IPS DF 4.7 (cell line): ENCODE measurements around the gene TJP3.
"Not testable (repeated sequence)": the region's sequence is repeated elsewhere in the genome, so short reads cannot be mapped to it uniquely, and the experiment has no call there.

ENCODE experiments used
- DNase-seq: peaks from one replicate; pipeline ENCODE4 v3.0.0-alpha.2; 2013; ENCODE audit warnings: low spot score; ENCODE audit errors: extremely low read depth

The TJP3 gene, protein sequence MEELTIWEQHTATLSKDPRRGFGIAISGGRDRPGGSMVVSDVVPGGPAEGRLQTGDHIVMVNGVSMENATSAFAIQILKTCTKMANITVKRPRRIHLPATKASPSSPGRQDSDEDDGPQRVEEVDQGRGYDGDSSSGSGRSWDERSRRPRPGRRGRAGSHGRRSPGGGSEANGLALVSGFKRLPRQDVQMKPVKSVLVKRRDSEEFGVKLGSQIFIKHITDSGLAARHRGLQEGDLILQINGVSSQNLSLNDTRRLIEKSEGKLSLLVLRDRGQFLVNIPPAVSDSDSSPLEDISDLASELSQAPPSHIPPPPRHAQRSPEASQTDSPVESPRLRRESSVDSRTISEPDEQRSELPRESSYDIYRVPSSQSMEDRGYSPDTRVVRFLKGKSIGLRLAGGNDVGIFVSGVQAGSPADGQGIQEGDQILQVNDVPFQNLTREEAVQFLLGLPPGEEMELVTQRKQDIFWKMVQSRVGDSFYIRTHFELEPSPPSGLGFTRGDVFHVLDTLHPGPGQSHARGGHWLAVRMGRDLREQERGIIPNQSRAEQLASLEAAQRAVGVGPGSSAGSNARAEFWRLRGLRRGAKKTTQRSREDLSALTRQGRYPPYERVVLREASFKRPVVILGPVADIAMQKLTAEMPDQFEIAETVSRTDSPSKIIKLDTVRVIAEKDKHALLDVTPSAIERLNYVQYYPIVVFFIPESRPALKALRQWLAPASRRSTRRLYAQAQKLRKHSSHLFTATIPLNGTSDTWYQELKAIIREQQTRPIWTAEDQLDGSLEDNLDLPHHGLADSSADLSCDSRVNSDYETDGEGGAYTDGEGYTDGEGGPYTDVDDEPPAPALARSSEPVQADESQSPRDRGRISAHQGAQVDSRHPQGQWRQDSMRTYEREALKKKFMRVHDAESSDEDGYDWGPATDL

GRCh38 chr19:3708207-3708931 lies at the start of gene TJP3:
Gene TJP3, plus strand, starts transcription at chr19:3708384. Its CDS starts 20,049 bp downstream, at chr19:3728433.
- DNase-seq = no peak

GRCh38 chr19:3658870-3659745 lies 49.1 kb upstream of the TJP3 start:
- no peak for DNase-seq

GRCh38 chr19:3659746-3660112 lies 48.5 kb upstream of the TJP3 start:
- DNase-seq = no peak

DNA sequence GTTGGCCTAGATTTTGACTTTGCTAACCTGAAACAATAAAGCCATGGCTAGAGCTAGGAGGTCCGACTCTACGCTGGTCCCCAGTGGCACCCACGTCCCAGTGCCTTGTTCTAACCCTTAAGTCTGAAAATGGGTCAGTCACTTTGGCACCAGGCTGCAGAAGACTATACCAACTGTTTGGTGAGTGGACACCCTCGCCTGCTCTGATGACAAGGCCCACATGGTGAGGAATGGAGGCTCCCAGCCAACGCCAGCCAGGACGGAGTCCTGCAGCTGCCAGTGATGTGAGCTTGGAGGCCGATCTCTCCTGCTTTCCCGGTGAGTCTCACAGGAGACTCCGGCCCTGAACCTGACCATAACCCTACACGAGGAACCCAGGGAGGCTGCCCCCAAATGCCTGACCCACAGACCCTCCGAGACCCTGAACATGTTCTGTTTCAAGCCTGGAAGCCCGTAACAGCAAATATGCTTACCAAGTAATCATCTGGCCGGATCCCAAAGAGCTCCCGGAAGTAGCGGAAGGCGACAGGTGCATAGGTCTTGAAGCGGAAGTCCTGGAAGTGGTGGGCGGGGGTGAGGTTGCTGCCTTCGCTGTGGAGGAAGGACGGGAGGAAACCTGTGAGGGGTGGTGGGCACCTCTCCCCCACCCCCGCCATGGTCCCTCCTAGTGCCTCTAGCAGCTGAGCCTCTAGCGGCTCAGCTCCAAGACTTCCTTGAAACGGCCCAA lies 47.5 kb upstream of the TJP3 start:
- no peak for DNase-seq

DNA sequence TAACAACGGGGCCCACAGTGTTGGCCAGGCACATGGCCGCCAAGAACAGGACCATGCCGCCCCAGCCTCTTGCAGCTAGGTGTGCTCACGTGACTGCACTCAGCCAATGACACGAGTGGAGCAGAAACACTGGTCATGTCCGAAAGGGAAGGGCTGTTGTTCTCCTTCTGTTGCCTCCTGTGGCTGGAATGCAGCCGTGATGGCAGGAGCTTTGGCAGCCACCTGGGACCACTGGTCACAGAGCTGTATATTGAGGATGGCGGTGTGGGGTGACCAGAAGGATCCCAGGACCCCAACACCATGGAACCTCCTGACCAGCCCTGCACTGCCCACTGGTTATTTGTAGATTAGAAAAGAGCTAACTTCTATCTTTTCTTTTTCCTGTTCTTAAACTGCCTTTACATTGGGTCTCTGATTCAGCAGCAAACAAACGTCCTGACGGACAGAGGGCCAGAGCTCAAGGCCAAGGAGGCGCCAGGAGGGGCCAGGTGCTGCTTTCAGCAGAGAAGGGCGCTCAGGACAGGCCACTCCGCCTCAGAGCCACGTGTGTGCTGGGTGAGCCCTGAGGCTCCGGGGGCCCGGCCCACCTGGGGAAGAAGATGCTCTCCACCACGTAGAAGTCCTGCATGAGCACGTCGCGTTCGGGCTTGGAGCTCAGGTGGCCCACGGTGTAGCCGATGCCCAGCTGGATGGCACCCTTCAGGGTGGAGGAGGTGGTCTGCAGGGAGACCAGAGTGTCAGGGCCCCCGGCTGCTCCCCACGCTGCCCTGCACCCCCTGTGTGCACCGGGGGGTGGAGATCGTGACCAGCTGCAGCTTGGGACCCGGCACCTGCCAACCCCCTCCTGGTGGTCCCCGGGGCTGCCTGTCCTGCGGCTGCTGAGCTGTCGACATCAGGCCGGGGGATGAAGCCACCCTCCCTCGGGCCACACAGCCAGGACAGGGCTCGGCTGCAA lies 46.6 kb upstream of the TJP3 start:
- DNase-seq = no peak

DNA sequence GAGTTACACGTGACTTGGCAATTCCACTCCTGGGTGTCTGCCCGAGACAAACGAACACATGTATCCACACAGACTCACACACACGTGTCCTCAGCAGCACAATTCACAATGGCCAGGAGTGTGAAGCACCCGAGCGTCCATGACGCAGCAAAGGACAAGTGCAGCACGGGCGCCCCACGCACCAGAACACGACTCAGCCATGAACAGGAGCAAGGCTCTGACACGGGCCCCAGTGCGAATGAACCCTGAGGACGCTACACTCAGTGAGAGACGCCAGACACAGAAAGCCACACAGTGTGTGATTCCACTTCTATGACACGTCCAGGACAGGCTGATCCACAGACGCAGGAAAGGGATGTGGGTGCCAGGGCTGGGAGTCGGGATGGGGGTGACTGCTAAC lies 44.3 kb upstream of the TJP3 start:
- DNase-seq = no peak

- DNase-seq = no peak
These were observed 43.1 kb upstream of the TJP3 start for GRCh38 chr19:3664879-3665642.

DNA sequence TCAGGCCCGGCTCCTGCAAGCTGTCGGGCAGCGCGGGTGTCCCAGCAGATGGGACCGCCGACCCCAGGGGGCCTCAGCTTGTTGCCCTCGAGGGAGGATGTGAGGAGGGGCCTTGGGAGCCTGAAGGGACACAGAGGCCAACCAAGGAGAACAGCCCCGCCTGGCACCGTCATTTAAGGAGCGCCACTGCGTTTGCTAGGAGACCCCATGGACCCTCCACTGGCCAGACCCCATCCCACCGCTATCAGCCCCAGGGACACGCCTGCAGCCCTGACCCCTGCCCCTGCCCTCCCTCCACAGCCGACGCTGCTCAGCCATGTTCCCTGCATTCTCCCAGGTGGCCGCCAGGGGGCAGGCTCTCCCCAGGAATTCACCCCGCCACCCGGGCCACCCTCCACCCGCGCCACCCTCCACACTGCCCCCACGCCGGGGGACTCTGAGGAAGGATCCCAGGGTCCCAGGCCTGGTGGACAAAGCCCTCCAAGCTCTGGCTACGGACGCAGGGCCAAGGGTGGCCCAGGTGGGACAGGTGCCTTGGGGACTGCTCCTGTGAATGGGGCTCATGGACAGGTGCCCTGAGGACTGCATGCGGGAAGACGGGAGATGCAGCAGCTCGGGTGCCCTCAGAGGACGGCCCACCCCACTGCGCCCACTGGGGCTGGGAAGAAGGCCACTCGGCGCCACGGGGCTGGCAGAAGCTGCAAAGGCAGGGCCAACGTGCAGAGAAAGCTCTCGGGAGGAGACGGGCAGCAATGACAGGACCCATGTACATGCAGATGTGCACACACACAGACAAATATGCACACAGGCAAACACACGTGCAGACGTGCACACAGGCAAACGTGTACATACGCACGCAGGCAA lies 42.3 kb upstream of the TJP3 start:
- no peak for DNase-seq

GRCh38 chr19:3666545-3666856 lies 41.7 kb upstream of the TJP3 start:
- DNase-seq = not testable (repeated sequence)

GRCh38 chr19:3667037-3667638 lies 41.0 kb upstream of the TJP3 start:
- no peak for DNase-seq

GRCh38 chr19:3667766-3668165 lies 40.4 kb upstream of the TJP3 start:
- no peak for DNase-seq

DNA sequence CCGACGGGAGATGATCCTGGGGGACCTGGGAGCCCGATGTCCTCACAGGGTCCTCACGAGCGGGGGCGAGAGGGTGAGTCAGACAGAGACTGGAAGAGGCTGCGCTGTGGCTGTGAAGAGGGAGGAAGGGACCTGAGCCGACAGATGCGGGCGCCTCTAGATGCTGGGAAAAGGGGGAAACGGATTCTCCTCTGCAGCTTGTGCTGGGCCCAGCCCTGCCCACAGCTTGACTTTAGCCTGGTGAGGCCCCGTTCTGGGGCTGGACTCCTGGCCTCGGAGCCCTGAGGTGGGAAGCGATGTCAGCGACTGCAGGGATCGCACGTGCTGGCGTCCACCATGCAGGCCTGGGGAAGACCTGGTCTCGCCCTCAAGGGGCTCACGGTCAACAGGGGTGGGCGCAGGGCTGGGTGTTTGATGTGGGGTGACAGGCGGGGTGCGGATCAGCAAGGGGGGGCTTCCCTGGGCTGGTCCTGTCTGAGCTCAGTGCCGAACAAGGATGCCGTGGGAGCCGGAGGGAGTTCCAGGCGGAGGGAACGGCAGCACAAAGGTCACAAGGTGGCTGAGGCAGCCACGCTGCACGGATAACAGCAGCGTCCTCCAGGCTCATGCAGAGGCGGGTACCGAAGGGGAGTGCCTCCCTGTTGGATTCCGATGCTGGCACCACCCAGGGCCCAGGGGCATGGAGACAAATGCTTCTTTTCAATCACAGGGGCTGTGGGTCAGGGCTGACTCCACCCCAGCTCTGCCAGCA lies 39.7 kb upstream of the TJP3 start:
- no peak for DNase-seq

DNA sequence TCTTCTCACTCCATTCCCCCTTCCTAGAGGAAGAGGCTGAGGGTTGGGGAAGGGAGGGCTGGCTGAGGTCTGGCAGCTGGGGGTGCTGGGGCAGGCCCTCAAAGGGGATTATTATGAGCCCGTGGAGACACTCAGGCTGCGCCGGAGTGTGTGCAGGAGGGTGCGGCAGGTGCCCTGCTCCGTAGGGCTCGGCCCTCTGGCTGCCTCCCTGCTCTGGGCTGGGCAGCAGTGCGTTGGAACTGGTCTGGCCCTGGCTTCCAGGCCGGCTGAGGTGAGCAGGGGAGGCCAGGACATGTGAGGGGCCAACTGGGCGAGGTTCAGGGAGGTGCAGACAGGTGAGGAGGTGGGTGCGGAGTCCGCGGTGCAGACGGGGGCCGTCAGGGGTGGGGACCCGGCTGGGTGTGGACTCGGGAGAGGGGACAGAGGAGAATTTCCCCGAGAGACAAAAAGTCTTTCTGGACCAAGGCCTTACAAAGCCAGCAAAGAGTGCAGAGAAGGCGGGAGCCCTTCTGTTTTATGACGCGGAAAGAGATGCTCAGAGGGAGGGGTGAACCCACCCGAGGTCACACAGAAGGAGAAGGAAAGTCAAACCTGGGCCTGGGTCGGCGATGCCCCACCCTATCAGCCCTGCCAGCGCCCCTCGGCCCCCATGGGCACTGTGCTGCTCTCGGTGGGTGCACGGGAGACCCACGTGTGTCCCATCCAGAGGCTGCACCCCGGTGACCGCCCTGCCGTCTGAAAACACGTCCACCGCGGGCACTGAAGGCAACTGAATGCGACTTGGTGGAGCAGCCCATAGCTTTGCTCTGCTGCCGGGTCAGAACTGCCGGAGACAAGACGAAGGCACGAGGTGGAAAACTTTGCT lies 38.9 kb upstream of the TJP3 start:
- DNase-seq = no peak

GRCh38 chr19:3669947-3670795 lies 38.0 kb upstream of the TJP3 start:
- no peak for DNase-seq
